HG02885 (cell line): ENCODE data around the gene DCAF11.
A peak's percentile ranks its signal among the peaks of the same experiment; 100 is the strongest.

Experiments
- ATAC-seq: cut with Tn5 transposase; IDR thresholded peaks from one replicate; pipeline ENCODE4 v1.9.1; 2021; ENCODE audit warnings: mild to moderate bottlenecking; ENCODE audit not compliant: unreplicated experiment, poor library complexity

DCAF11 gene

DNA sequence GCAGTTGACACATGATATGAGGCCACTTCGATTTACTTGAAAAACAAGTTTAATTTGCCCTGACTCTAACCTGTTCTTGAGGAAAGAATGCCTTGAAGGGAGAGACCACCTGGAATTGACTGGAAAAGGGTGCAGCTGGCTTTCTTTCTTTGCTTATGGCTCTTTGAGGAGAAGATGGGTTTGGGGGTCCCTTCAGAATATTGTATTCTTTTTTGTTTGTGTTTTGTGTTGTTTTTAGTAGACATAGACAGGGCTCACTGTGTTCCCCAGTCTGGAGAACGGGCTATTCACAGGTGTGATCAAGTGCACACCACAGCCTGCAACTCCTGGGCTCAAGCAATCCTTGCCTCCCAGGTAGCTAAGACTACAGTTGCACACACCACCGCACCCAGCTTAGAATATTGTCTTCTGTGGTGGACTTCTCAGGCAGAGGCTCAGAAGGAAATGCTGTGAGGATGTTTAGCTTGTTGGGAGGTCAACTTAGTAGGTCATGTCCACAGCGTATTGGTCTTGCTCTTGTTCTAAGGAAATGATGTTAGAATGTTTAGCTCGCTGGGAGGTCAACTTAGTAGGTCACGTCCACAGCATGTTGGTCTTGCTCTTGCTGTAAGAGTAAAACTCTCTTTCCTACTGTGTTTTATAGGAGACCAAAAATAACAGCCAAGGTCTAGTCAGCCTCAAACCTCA is 1.7 kb downstream of the DCAF11 start:
- ATAC-seq, result no peak

DNA sequence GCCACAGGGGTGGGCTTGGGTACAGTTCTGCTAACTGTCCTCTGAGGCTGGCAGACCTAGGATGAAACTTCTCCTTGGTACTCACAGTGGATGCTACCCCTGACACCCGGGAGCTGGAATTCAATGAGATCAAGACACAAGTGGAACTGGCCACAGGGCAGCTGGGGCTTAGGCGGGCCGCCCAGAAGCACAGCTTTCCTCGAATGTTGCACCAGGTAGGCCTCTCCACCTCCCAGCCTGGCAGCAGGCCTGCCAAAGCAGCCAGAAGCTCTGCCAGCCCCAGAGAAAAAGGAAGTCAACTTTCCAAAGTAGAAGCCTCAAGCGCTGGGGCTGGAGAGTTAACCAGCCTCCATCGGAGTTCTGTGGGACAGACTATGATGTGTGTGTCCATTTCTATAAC is 2.6 kb downstream of the DCAF11 start:
- no peak for ATAC-seq

DNA sequence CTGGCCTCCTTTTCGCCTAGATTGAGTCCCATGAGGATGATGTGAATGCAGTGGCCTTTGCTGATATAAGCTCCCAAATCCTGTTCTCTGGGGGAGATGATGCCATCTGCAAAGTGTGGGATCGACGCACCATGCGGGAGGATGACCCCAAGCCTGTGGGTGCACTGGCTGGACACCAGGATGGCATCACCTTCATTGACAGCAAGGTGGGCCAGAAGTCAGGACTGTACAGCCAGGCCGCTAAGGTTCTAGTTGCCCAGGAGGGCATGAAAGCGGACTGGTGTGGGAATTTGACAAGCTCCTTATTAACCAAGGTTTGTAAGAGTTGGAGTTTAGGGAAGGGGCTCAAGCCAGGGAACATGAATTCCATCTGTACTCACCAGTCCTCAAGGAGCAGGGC is 5.1 kb downstream of the DCAF11 start:
- ATAC-seq, result no peak

DNA sequence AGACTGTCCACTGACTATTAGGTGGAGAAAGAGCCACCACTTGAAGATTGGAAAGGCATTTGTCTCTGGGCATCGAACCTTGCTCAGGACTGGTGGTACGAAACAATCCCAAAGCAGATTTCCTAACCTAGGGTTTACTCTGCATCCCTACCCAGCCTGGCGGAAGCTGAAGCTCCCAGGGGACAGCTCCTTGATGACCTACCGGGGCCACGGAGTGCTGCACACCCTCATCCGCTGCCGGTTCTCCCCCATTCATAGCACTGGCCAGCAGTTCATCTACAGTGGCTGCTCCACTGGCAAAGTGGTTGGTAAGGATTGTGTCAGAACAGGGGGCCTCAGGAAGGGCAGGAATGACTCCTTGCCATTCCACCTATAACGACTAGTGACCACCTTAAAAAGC is 6.6 kb downstream of the DCAF11 start:
- ATAC-seq, result no peak

DNA sequence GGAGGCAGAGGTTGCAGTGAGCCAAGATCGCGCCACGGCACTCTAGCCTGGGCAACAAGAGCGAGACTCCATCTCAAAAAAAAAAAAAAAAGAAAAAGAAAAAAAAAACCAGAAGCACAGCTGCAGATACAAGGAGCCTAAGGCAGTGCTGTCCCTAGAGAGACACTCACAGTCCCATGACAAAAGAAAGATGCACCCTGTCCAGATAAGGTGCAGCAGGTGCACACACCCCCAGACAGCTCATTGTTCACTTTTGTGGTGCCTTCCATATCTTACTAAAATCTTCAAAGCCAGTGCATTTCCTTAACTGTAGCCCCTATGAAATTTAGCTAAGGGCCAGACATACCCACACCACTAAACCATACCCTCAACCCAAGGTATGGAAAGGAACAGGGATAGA is 7.8 kb downstream of the DCAF11 start:
- no peak for ATAC-seq

DNA sequence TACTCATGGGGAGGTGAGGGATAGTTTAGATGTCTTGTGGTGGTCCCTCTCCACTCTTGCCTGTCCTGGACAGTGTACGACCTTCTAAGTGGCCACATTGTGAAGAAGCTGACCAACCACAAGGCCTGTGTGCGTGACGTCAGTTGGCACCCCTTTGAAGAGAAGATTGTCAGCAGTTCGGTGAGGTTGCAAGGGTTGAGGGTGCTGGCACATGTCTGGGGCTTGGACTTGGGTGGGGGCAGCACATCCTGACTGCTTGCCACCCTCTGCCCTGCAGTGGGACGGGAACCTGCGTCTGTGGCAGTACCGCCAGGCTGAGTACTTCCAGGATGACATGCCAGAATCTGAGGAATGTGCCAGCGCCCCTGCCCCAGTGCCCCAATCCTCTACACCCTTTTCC is 8.3 kb downstream of the DCAF11 start:
- no peak for ATAC-seq

DNA sequence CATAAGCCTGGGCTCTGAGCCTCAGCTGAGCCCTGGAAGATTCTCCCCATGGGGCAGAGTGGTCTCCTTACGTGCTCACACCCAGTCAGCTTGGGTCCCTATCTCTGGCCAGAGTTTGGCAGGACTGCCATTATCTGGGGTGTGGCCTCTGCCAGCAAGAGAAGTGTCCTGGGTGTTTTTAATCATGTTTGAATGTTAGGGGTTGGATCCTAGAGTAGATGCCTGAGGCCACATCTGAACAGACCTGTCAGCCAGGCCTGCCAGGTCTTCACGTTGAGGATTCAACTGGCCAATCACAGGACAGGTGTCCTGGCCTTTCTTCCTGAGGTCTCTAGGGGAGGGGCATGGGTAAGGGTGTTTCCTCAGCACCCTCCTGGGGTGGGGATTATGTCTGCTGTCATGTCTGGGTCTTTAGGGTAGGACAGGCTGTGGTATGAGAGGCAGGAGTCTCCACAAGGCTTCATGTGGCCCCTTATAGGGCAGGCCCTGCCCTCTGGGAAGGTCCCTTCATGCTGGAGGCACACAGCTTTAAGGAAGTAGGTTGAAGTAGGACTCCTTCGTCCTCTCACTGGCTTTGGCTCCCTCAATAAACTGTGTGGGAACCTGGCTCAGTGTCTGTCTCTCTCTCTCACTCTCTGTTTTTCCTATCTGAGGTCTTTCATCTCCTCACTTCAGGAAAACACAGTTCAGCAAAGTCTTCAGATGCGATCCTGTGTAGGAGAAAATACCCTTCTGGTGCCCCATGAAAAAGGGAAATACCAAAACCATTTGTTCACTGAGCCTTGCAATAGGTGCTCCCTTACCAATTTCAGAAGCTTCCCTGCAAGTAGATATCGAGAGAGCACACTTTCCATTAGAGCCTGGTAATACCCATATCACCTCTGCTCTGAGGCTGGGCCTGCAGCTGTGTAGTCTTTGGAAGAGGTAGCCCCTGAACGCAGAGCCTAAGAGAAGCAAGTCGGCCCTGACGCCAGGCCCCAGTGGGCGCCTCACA is 9.1 kb downstream of the DCAF11 start:
- ATAC-seq, result peak; percentile 58

DNA sequence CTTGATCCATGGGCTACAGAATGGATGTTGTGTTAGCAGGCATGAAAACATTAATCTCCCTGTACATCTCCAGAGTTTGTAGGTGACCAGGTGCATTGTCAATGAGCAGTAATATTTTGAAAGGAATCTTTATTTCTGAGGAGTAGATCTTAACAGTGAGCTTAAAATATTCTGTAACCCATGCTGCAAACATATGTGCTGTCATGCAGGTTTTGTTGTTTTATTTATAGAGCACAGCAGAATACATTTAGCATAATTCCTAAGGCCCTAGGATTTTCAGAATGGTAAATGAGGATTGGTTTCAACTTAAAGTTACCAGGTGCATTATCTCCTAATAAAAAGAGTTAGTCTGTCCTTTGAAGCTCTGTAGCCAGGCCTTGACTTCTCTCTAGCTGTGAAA is 12.4 kb downstream of the DCAF11 start:
- ATAC-seq, result no peak

DNA sequence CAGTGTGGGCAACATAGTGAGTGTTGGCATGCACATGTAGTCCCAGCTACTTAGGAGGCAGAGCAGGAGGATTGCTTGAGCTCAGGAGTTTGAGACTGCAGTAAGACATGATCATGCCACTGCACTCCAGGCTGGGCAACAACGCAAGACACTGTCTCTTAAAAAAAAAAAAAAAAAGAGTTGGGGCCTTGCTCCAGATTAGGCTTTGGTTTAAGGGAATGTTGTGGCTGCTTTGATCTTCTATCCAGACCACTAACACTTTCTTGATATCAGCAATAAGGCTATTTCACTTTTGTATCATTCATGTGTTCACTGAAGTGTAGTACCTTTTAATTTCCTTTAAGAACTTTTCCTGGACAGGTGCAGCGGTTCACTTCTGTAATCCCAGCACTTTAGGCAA is 13.1 kb downstream of the DCAF11 start:
- ATAC-seq, result no peak

DNA sequence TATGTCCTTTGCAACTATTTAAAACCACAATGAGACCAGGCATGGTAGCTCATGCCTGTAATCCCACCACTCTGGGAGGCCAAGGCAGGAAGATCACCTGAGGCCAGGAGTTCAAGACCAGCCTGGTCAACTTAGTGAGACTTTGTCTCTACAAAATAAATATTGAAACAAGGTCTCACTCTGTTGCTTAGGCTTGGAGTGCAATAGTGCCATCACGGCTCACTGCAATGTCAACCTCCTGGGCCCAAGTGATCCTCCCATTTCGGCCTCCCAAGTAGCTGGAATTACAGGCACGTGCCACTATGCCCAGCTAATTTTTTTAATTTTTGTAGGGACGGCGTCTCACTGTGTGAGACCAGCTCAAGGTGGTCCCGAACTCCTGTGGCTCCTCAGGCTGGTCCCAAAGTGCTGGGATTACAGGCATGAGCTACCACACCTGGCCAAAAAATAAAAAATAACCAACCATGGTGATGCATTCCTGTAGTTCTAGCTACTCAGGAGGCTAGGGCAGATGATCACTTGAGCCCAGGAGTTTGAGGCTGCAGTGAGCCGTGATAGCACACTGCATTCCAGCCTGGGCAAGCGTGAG is 14.9 kb downstream of the DCAF11 start:
- ATAC-seq, result no peak

DNA sequence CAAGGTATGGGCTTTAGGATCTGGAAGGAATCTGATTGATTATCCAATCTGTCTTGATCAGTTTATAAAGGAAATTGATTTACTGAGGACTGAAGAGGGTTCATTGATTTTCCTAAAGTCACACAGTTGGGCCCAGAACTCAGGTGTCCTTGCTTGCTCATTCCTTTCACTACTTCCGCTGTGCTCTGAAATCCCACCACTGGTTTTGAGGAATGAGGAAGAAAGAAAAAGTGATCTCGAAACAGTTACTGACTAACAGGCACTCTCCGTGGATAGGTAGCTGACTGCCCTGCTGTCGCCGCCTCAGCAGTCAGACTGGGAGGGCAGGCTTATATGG is 15.8 kb downstream of the DCAF11 start, which contains the start of gene FITM1:
TSS of gene FITM1 (plus strand) at position 280 of the 337 bp plus-strand sequence. CDS start 905 bp downstream, outside the sequence.
- ATAC-seq, result no peak

DNA sequence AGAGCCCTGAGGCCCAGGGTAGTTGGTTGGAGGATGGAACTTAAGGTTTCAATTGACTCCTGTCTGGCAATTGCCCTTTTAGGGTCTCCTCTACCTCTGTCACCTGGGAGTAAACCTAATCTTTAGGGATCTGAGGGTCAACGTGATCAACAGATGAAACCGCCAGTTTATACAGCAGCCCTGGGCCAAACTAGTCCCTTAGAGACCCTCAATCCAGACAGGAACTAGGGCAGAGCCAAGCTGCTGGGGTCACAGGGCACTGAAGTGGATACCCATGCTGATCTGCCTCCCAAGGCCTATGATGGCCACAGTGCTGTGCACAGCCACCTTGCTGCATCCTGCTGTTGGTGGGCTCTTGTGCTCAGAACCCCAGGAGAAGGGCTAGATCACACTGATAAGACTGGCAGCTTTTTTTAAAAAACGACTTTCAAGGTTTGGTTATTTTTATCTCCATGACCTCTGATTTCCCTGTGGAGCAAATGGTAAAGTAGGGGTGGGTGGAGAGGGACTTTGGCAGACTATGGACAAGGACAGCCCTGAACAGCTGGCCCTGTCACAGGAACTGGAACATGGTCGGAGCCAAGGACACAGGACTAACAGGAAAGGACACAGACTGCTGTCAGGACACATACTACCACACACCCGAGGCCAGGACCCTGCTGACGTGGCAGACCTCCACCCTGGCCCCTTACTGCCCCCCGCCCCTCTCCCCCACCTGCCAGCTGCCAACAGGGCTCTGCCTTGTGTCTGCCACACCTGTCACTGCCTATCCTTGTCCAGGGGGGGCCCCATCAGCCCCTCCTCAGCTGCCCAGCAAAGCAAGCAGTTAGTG is 16.4 kb downstream of the DCAF11 start:
- ATAC-seq, result no peak

DNA sequence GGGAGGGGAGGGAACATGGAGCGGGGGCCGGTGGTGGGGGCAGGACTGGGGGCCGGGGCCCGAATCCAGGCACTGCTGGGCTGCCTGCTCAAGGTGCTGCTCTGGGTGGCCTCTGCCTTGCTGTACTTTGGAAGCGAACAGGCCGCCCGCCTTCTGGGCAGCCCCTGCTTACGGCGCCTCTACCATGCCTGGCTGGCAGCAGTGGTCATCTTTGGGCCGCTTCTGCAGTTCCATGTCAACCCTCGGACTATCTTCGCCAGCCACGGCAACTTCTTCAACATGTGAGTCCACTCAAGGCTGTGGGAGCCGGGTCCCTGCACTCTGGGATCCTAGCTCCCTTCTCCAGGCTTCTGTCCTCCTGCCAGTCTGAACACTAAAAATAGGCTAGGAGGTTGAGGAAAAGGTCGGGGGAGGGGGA is 17.0 kb downstream of the DCAF11 start:
- ATAC-seq, result no peak

DNA sequence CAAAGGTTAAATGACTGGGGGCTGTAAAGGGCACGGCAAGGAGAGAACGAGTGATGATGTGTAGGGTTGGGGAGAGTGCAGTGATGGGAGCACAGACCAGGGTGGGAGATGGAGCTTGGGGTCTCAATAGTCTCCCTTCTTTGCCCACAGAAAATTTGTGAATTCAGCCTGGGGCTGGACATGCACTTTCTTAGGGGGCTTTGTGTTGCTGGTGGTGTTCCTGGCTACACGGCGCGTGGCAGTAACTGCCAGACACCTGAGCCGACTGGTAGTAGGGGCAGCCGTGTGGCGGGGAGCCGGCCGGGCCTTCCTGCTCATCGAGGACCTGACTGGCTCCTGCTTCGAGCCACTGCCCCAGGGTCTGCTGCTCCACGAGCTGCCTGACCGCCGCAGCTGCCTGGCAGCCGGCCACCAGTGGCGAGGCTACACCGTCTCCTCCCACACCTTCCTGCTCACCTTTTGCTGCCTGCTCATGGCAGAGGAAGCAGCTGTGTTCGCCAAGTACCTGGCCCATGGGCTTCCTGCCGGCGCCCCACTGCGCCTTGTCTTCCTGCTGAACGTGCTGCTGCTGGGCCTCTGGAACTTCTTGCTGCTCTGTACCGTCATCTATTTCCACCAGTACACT is 17.6 kb downstream of the DCAF11 start:
- no peak for ATAC-seq

DNA sequence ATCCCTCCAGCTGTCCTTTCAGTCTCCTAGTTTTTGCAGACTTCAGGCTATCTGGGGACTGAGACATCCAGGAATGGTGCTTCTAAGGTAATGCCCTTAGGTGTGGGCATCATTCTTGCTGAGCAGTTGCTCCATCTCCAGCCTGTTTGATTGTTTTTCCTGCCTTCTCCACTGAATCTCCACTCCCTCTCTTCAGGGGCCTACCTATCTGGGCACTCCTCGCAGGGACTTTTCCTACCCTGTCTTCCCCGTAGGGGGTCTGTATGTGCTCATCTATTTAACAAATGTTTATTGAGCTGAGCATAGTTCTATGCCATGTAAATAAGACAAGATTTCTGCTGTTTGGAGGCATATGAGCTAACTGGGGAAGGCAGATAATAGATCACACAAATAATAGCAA is 18.4 kb downstream of the DCAF11 start:
- ATAC-seq, result no peak

DNA sequence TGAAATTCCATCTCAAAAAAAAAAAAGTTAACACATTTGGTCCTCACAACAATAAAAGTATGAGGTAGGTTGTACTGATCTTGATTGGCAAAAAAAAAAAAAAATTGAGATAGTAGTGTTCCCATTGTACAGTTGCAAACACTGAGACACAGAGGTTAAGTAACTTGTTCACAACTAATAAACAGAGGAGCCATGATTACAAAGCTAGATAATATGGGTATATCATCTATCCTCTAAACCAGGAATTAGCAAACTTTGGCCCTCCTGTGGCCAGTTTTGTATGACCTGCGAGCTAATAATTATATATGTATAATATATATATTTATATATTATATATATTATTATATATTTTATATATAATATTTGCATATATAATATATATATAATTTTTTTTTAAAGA is 19.2 kb downstream of the DCAF11 start:
- ATAC-seq, result no peak

DNA sequence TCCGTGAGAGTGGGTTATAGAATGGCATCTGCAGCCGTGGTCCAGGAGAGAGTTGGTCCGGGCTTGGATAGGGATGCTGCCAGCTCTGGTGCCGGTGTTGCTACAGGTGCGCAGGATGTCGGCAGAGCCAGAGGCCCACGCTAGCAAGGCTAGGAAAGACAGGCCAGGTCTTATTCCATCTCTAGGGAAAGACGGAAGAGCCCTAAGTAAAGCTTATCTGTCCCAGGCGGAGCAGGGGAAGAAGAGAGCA is 20.9 kb downstream of the DCAF11 start:
- ATAC-seq, result peak; percentile 1

DNA sequence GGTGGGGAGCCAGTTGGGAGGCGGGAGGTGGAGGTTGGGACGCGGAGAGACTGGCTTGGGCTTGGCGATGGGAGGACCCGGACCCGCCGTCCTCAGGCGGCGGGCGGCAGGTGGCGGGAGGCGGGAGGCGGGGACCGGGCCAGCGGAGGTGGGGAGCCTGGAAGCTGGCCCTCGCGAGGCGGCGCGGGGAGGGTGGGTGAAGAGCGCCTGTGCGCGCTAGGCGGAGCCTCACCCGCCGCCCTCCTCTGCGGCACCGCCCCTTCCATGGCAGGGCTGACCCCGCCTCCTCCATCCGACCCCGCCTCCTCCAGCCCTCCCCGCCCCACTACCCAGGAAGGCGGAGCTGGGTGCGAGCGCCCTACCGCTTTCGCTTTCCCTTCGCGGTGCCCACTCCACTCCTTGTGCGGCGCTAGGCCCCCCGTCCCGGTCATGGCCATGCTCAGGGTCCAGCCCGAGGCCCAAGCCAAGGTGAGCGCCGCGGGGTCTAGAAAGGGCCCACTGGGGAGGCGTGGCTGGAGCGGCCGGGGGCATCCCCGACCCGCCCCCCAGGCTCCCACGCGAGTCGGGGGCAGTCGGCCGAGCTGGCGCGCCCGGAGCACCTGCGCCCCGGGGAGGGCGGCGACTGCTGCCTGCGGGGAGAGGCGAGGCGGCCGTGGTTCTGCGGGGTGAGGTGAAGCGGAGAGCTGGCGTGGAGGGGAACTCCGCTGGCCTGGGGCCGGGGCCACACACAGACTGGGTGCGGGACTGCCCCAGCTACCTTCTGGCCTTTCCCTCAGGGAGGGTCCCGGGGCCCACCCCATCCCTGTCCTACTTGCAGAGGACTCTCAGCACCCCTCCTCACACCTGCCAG is 21.5 kb downstream of the DCAF11 start, which contains the start of gene PSME1:
TSS of gene PSME1 (plus strand) at position 361 of the 850 bp plus-strand sequence. CDS start at position 430, 69 bp downstream.
- peak; percentile 89 for ATAC-seq
